Measurements from ENCODE around the gene PNMA6E.

- TF ChIP-seq CTCF (IDR thresholded peaks at IDR 0.05) (no peak), POLR2A (IDR thresholded peaks at IDR 0.05) (no peak)
Observed at GRCh38 chrX:153409414-153410101, 8.4 kb upstream of the PNMA6E start.
